Endothelial cell (in vitro differentiated cells): ENCODE data around the gene SLC23A2. TPM values are rescaled to one million over a fixed set of nuclear protein-coding genes. Genes with fewer than 3 reads are reported as not detected.
A peak's percentile ranks its signal among the peaks of the same experiment; 100 is the strongest.

Experiments
- DNase-seq: peaks from one replicate; pipeline ENCODE4 v3.0.0; 2021; ENCODE audit warnings: low spot score
- H3K27ac Mint-ChIP-seq: one replicate; pipeline ENCODE4 v1.8.0; 2021; ENCODE audit warnings: mixed read lengths, inconsistent platforms; ENCODE audit not compliant: unreplicated experiment
- H3K27me3 Mint-ChIP-seq: one replicate; pipeline ENCODE4 v1.8.0; 2021; ENCODE audit warnings: mild to moderate bottlenecking, moderate library complexity, mixed read lengths, inconsistent platforms; ENCODE audit not compliant: unreplicated experiment
- H3K36me3 Mint-ChIP-seq: one replicate; pipeline ENCODE4 v1.8.0; 2021; ENCODE audit warnings: mild to moderate bottlenecking, low read depth, mixed read lengths, inconsistent platforms; ENCODE audit not compliant: unreplicated experiment
- H3K4me1 Mint-ChIP-seq: one replicate; pipeline ENCODE4 v1.8.0; 2021; ENCODE audit warnings: mild to moderate bottlenecking, mixed read lengths, inconsistent platforms; ENCODE audit not compliant: unreplicated experiment
- H3K4me3 Mint-ChIP-seq: one replicate; pipeline ENCODE4 v1.8.0; 2021; ENCODE audit warnings: mild to moderate bottlenecking, mixed read lengths, inconsistent platforms; ENCODE audit not compliant: unreplicated experiment
- H3K9me3 Mint-ChIP-seq: one replicate; pipeline ENCODE4 v1.8.0; 2021; ENCODE audit warnings: mixed read lengths, inconsistent platforms; ENCODE audit not compliant: unreplicated experiment
- total RNA-seq: library from RNA; stranded (reverse); fragmentation: NEBNext Ultra II Directional; extraction: Animal tissue kit (Norgen Biotek cat#: 25700); gene quantifications from one replicate; pipeline ENCODE4 v1.2.1, GENCODE V29; 2021; ENCODE audit not compliant: unreplicated experiment
- TF ChIP-seq, protein P1 (sequence below): fragments of 200-600 bp; sonication (generic); IDR thresholded peaks from one replicate; pipeline ENCODE4 v1.5.0; 2021; ENCODE audit warnings: antibody characterized with exemption; ENCODE audit not compliant: unreplicated experiment

SLC23A2 gene
- total RNA-seq, 1 donor from 2014 or later = 71.3 TPM

GRCh38 chr20:4920655-4921054, 80.7 kb downstream of the SLC23A2 start:
- TF ChIP-seq, protein P1, sequence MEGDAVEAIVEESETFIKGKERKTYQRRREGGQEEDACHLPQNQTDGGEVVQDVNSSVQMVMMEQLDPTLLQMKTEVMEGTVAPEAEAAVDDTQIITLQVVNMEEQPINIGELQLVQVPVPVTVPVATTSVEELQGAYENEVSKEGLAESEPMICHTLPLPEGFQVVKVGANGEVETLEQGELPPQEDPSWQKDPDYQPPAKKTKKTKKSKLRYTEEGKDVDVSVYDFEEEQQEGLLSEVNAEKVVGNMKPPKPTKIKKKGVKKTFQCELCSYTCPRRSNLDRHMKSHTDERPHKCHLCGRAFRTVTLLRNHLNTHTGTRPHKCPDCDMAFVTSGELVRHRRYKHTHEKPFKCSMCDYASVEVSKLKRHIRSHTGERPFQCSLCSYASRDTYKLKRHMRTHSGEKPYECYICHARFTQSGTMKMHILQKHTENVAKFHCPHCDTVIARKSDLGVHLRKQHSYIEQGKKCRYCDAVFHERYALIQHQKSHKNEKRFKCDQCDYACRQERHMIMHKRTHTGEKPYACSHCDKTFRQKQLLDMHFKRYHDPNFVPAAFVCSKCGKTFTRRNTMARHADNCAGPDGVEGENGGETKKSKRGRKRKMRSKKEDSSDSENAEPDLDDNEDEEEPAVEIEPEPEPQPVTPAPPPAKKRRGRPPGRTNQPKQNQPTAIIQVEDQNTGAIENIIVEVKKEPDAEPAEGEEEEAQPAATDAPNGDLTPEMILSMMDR = no peak
- DNase-seq = no peak
- Mint-ChIP-seq H3K4me3 (peak overlapping the region; percentile 2), H3K27me3 (peaks cover 5% of the 10 kb centered on the region), H3K27ac (no peak overlapping the region), H3K36me3 (peaks cover 18% of the 10 kb centered on the region), H3K9me3 (no peaks in the 10 kb centered on the region), H3K4me1 (peaks cover 71% of the 10 kb centered on the region)

DNA sequence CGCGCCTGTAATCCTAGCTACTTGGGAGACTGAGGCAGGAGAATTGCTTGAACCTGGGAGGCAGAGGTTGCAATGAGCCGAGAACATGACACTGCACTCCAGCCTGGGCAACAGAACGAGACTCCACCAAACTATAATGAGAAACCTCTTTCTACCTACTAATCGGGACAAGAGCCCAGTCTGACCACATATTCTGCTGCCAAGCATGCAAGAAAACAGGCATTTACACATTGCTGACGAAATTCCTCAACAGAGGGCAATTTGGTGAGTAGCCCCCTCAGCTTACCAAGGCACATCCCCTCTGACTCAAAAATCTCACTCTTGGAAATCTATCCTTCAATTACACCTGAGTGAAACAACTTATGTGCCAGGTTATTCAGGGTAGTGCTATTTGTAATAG, 81.2 kb downstream of the SLC23A2 start:
- TF ChIP-seq, protein P1 = no peak
- peak overlapping the region; percentile 1 for H3K4me3 Mint-ChIP-seq
- peaks cover 65% of the 10 kb centered on the region for H3K4me1 Mint-ChIP-seq
- H3K36me3 Mint-ChIP-seq = peaks cover 13% of the 10 kb centered on the region
- peaks cover 2% of the 10 kb centered on the region for H3K27me3 Mint-ChIP-seq
- no peak overlapping the region for H3K27ac Mint-ChIP-seq
- DNase-seq = no peak
- no peaks in the 10 kb centered on the region for H3K9me3 Mint-ChIP-seq

- Mint-ChIP-seq H3K9me3 (no peaks in the 10 kb centered on the region), H3K4me3 (no peak overlapping the region), H3K4me1 (peaks cover 56% of the 10 kb centered on the region), H3K27me3 (peaks cover 2% of the 10 kb centered on the region), H3K36me3 (peaks cover 12% of the 10 kb centered on the region), H3K27ac (peak overlapping the region; percentile 39)
- no peak for DNase-seq
- TF ChIP-seq, protein P1 = no peak
Measured at GRCh38 chr20:4919047-4919704, 82.1 kb downstream of the SLC23A2 start.

- TF ChIP-seq, protein P1 = no peak
- H3K9me3 Mint-ChIP-seq = no peaks in the 10 kb centered on the region
- peaks cover 49% of the 10 kb centered on the region for H3K4me1 Mint-ChIP-seq
- H3K27ac Mint-ChIP-seq = no peak overlapping the region
- no peak overlapping the region for H3K4me3 Mint-ChIP-seq
- no peak for DNase-seq
- peaks cover 12% of the 10 kb centered on the region for H3K36me3 Mint-ChIP-seq
- peaks cover 2% of the 10 kb centered on the region for H3K27me3 Mint-ChIP-seq
Measured at GRCh38 chr20:4918473-4918872, 82.8 kb downstream of the SLC23A2 start.
